ENCODE data around the gene AHCY. TPM values are rescaled to one million over a fixed set of nuclear protein-coding genes. Genes with fewer than 3 reads are reported as not detected.
"Not testable (repeated sequence)": the region's sequence is repeated elsewhere in the genome, so short reads cannot be mapped to it uniquely, and the experiment has no call there.

The AHCY gene
- polyA plus RNA-seq, 4 donors: 88.3 to 187 (median 169) TPM

- not testable (repeated sequence) for DNase-seq (ENCODE audit: low read depth in 4 of 4, low spot score in 3 of 4)
Observed at GRCh38 chr20:34328207-34328606, 25.1 kb upstream of the AHCY start.

DNA sequence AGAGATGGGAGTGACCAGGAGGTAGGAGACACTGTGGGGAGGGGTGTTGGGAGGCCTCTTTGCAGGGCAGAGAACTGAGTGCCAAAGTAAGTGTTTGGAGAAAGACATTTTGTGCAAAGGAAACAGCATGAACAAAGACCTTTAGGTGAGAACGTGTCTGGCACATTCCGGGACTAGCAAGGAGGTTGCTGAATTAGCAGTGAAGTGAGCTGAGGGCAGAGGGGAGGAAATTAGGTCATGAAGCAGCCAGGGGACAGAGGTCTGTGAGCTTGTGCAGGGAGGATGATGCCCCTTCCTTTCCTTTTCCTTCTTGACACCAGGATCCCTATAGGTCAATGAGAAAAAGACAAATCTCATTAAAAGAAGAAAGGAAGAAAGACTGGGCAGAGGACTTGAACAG is 21.4 kb upstream of the AHCY start:
- DNase-seq (ENCODE audit: low read depth in 4 of 4, low spot score in 3 of 4): no peak

GRCh38 chr20:34322267-34323105 is 19.3 kb upstream of the AHCY start:
- no peak for DNase-seq (ENCODE audit: low read depth in 4 of 4, low spot score in 3 of 4)

- DNase-seq (ENCODE audit: low read depth in 4 of 4, low spot score in 3 of 4): no peak
Observed at GRCh38 chr20:34320861-34321260, 17.7 kb upstream of the AHCY start.

DNA sequence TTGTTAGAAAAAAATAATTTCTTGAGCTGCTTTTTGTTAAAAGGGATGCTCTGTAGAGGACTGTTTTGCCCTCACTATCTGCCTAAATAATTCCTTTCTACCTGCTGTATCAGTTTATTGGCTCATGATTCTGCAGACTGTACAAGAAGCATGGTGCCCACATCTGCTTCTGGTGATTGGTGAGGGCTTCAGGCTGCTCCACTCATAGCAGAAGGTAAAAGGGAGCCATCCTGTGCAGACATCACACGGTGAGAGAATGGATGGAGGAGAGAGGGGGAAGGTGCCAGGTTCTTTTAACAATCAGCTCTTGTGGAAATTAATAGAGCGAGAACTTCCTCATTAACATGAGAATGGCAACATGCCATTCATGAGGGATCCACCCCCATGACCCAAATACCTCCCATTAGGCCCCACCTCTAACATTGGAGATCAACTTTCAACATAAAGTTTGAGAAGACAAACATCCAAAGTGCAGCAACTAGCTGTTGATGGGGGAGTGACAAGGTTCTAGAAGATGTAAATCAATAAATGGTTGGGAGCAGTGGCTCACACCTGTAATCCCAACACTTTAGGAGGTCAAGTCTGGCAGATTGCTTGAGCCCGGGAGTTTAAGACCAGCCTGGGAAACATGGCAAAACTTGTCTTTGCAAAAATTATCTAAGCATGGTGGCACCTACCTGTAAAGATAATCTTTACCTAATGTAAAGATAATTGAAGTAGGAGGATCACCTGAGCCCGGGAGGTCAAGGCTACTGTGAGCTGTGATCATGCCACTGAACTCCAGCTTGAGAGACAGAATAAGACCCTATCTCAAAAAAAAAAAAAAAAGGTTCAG is 15.7 kb upstream of the AHCY start:
- DNase-seq (ENCODE audit: low read depth in 4 of 4, low spot score in 3 of 4): no peak

DNA sequence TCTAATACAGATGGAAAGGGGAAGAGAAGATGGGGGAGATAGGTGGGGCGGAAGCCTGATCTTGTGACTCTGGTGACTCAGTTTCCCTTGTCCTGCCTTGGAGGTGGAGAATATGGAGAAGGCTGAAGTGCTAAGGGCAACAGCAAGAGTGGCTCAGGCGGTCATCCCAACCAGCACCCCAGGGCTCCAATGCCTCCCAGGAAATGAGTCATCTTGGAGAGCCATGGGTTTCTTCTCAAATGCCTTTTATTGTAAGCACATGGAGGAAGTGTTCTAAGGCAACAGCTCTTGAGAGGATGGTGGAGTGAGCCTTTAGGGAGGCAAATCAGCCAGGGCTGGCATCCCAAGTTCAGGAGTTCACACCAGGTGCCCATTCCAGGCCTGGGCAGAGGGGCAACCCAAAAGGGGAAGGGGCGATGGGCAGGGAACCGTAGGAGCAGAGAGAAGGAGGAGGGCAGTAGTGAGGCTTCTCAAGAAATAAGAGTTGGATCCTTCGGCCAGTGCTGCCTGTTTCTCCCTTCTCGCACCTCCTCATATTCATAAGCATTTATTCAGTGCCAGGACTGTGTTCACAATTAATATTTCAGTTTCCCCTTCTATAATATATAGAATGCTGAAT is 13.2 kb upstream of the AHCY start:
- DNase-seq (ENCODE audit: low read depth in 4 of 4, low spot score in 3 of 4): no peak

DNA sequence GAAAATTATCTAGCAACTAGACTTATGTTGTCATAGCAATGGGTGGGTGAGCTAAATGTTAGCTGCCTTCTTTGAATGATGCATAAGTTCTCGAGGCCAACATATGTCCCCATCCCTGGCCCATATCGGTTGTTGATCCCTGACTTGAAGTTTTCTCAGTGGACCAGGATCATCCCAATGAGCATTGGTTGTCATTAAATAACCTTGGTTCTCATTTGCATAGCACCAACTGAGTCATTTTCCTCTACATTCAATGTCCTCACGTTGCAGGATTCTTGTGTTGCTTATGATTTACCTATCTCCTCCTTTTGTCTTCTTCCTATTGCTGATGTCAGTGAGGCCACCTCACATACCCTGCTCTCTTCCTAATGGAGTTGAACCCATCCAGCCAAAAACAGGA is 12.1 kb upstream of the AHCY start:
- DNase-seq (ENCODE audit: low read depth in 4 of 4, low spot score in 3 of 4): no peak

- peak; percentile 59 to 73 (median 70) for DNase-seq (ENCODE audit: low read depth in 4 of 4, low spot score in 3 of 4)
Observed at GRCh38 chr20:34312544-34313217, 9.5 kb upstream of the AHCY start.

DNA sequence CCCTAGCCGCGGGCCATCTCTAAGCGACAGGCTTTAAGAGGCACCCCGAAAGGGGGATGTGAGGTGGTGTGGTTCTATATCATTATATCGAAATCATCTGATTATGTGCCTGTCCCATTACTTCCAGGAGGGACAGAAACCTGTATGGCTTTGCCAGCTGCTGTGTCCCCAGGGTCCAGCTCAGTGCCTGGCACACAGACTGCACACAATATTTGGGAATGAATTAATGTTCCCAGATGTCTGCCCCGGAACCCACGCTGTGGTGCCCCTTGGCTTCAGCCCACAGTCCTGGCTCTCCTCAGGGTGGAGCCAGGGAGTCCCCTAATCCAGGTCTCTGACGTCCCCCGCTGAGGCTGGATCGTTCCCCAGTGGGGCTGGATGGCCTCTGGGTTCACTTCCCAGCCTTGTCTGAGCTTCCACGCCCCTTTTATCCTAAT is 8.9 kb upstream of the AHCY start:
- no peak for DNase-seq (ENCODE audit: low read depth in 4 of 4, low spot score in 3 of 4)

GRCh38 chr20:34311118-34312023 is 8.2 kb upstream of the AHCY start:
- DNase-seq (ENCODE audit: low read depth in 4 of 4, low spot score in 3 of 4): no peak

DNA sequence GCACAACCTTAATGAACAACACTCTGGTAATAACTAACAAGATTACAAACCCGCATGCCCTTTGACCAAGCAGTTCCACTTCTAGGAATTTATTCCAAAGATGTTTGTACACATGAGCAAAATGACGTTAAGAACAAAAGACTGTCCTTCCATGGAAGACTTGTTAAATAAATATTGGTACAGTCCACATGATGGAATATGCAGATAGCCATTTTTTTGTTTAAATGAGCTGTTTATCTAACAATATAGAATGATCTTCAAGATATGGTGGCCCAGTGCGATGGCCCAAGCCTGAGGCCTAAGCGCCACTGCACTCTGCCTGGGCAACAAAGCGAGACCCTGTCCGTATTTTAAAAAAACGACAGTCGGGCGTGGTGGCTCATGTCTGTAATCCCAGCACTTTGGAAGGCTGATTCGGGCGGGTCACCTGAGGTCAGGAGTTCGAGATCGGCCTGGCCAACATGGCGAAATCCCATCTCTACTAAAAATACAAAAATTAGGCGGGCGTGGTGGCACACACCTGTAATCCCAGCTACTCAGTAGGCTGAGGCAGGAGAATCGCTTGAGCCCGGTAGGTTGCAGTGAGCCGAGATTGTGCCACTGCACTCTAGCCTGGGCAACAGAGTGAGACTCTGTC is 7.4 kb upstream of the AHCY start:
- no peak for DNase-seq (ENCODE audit: low read depth in 4 of 4, low spot score in 3 of 4)

GRCh38 chr20:34309691-34310090 is 6.5 kb upstream of the AHCY start:
- DNase-seq (ENCODE audit: low read depth in 4 of 4, low spot score in 3 of 4): no peak

DNA sequence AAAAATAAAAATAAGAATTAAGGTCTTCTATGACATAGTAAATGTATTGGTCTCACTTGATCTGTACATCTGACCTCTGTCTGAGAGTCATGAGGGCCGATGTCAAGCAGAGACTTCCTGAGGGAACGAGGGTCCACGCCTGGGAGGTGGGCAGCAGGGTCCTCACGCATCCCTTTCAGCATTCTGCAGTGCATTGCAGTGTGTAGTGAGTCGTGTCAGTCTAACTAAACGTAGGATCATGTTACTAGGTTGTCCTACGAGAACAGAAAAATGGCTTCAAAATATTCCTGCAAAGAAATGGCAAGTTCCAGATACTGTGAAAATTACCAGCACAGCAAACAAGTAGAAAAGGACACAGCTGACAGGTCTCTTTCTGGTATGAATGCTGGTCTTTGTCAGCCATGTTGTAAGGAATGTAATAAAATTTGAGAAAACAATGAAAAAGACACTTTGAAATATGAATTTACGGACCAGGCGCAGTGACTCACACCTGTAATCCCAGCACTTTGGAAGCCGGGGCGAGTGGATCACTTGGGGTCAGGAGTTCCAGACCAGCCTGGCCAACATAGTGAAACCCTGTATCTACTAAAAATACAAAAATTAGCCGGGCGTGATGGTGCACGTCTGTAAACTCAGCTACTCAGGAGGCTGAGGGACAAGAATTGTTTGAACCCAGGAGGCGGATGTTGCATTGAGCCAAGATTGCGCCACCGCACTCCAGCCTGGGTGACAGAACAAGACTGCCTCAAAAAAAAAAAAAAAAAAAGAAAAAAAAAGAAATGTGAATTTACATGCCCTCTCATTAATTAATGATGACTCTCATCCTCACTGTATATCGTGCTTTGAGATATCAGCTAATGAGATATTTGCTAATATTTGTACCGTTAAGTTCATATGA is 2.4 kb upstream of the AHCY start:
- DNase-seq (ENCODE audit: low read depth in 4 of 4, low spot score in 3 of 4): no peak

DNA sequence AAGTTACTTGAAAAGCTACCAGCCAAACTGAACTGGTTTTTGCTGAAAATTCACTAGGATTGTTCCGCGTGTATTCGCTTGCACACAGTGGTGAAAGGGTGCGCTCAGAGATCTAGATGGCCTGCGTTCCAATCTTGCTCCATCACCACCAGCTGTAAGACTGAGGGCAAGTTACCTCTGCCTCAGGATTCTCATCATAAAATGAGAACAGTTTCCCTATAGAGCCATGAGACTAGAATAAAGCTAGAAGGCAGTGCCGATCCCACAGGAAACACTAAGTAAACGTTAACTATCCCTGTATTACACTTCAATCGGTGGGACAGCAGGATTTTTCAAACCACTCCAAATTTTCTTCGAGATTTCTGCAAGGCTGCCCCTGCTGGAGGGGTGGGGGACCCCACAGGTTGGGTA is 838 bp downstream of the AHCY start:
- DNase-seq (ENCODE audit: low read depth in 4 of 4, low spot score in 3 of 4): no peak

- no peak for DNase-seq (ENCODE audit: low read depth in 4 of 4, low spot score in 3 of 4)
Observed at GRCh38 chr20:34301587-34302311, 1.4 kb downstream of the AHCY start.

DNA sequence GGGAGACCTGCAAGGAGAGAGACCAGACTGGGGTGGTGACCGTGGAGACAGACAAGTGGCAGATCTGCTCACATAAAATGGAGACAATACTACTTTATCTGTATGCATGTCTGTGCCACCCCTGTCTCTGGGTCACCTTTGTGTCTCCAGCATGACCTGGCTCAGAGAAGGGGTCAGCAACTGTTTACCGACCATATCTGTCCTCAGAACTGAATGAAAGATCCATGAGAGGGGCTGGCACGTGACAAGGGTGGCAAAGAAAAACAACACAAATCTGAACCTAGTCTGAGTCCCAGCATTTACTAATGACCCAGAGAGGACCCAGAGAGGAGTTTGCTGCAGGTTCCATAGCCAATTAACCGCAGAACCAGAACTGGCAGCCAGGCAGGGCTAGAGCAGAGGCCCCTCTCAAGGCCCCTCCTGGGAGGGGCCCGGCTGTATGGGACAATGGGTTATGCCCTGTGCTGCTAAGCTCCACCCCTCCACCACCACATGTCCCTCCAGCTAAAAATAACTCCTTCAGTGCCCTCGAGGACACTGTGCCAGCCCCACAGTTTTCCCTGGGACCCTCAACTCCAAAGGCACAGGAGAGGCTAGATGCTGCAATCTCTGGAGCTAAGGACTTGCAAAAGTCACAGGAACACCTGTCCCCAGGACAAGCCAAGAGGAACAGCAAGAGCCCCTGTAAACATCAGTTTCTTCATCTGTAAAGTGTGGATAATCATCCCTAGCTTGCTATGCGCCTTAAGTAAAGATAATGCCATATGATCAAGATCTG is 2.2 kb downstream of the AHCY start:
- no peak for DNase-seq (ENCODE audit: low read depth in 4 of 4, low spot score in 3 of 4)
